K562 (cell line): ENCODE data around the gene PHEX. TPM values are rescaled to one million over a fixed set of nuclear protein-coding genes. Genes with fewer than 3 reads are reported as not detected.

Experiments
- ATAC-seq: fragments of 200-7000 bp; cut with Tn5 transposase; 3 replicates; pipeline ENCODE4 v1.9.1; 2020; ENCODE audit warnings: moderate library complexity
- BruUV-seq: library from RNA; stranded (reverse); fragments of 400-500 nt; replicated peaks from 2 replicates; lab custom pipeline; 2021; lab: Mats Ljungman, UMichigan
- CTCF ChIA-PET: fragments of 300-600 bp; formaldehyde crosslinking; extraction: SDS; loops from one replicate; lab custom pipeline; 2021; ENCODE audit warnings: low intra/inter-chr PET ratio; lab: Yijun Ruan, JAX
- POLR2A ChIA-PET: fragments of 300-600, 350-650 bp; sonication (Branson Sonifier 250); formaldehyde crosslinking; extraction: SDS; loops from one replicate; lab custom pipeline; 2021; ENCODE audit warnings: antibody characterized with exemption, inconsistent platforms; lab: Yijun Ruan, JAX
- DNase-seq, 4 experiments: peaks; one replicate each; pipeline versions ENCODE4 v3.0.0 to v3.0.0-alpha.2; 2011 to 2018; ENCODE audit warnings: low spot score in 3 of 4, mixed read lengths in 3 of 4; ENCODE audit errors: extremely low read depth in 1 of 4
- FAIRE-seq: peaks from 2 replicates; lab custom pipeline; 2011; peaks lifted over from hg19 to GRCh38; lab: Jason Lieb, UNC
- H2AFZ ChIP-seq: 2 replicates; pipeline ENCODE4 v1.6.0; 2011; ENCODE audit warnings: low read depth, low read length, control low read depth, inconsistent platforms
- H3K27ac ChIP-seq: fragments of 200-600 bp; 3 replicates; pipeline ENCODE4 v1.8.0; 2011; ENCODE audit warnings: low read depth, mild to moderate bottlenecking, control low read depth, inconsistent platforms, low read length, moderate library complexity, mixed read lengths; ENCODE audit errors: extremely low read depth
- H3K27me3 ChIP-seq, 2 experiments: fragments of 300-600 bp in 1 of 2; 2 replicates in 1 of 2; 3 replicates in 1 of 2; pipeline versions ENCODE4 v1.6.0 to v1.8.0; 2011; ENCODE audit warnings: inconsistent platforms in 2 of 2, low read length in 2 of 2, mild to moderate bottlenecking in 1 of 2, mixed read lengths in 1 of 2, moderate library complexity in 1 of 2; ENCODE audit not compliant: control insufficient read depth in 2 of 2, insufficient read depth in 2 of 2
- H3K36me3 ChIP-seq: fragments of 300-600 bp; 3 replicates; pipeline ENCODE4 v1.8.0; 2011; ENCODE audit warnings: mild to moderate bottlenecking, low read length, inconsistent platforms; ENCODE audit not compliant: control insufficient read depth, insufficient read depth
- H3K4me1 ChIP-seq, 2 experiments: fragments of 200-600 bp in 1 of 2; replicated peaks in 1 of 2; 2 replicates in 1 of 2; 3 replicates in 1 of 2; pipeline versions ENCODE4 v1.5.1 to v1.8.0; 2011; ENCODE audit warnings: inconsistent platforms in 2 of 2, low read length in 2 of 2, mild to moderate bottlenecking in 1 of 2, mixed read lengths in 1 of 2, moderate library complexity in 1 of 2; ENCODE audit not compliant: control insufficient read depth in 2 of 2, insufficient read depth in 2 of 2
- H3K4me2 ChIP-seq: 2 replicates; pipeline ENCODE4 v1.6.1; 2011; ENCODE audit warnings: low read length, control low read depth, inconsistent platforms, mixed read lengths; ENCODE audit not compliant: insufficient read depth
- H3K4me3 ChIP-seq: fragments of 200-600 bp; sonication (generic), shearing (Covaris generic); 2 replicates; pipeline ENCODE4 v1.5.1; 2016; ENCODE audit warnings: control low read depth, inconsistent platforms
- H3K79me2 ChIP-seq: fragments of 200-600 bp; 3 replicates; pipeline ENCODE4 v1.8.0; 2011; ENCODE audit warnings: low read length, inconsistent platforms; ENCODE audit not compliant: control insufficient read depth, insufficient read depth
- H3K9ac ChIP-seq, 2 experiments: 2 replicates each; pipeline versions ENCODE4 v1.6.0 to v1.6.1; 2011; ENCODE audit warnings: low read depth in 2 of 2, low read length in 2 of 2, control low read depth in 1 of 2, inconsistent platforms in 1 of 2, mild to moderate bottlenecking in 1 of 2, mixed read lengths in 1 of 2; ENCODE audit not compliant: insufficient read depth in 1 of 2
- H3K9me1 ChIP-seq: one replicate; pipeline ENCODE4 v1.6.0; 2011; ENCODE audit warnings: inconsistent platforms, mild to moderate bottlenecking, low read length, moderate library complexity; ENCODE audit not compliant: control insufficient read depth, insufficient read depth
- H3K9me3 ChIP-seq: replicated peaks from 2 replicates; pipeline ENCODE4 v1.5.1; 2011; ENCODE audit warnings: low read depth, low read length, inconsistent platforms; ENCODE audit not compliant: control insufficient read depth, insufficient read depth
- H4K20me1 ChIP-seq: replicated peaks from 2 replicates; pipeline ENCODE4 v1.6.1; 2011; ENCODE audit warnings: low read length, inconsistent platforms, mixed read lengths; ENCODE audit not compliant: control insufficient read depth, insufficient read depth
- ARHGAP35 ChIP-seq: fragments of 450-650 bp; IDR thresholded peaks from 2 replicates; pipeline ENCODE4 v1.6.1; 2018; ENCODE audit not compliant: partially characterized antibody
- CREBBP ChIP-seq: IDR thresholded peaks from one replicate; pipeline ENCODE4 v1.6.1; 2012; ENCODE audit warnings: low read depth, mild to moderate bottlenecking, control low read depth, inconsistent platforms, low read length
- FUS ChIP-seq: fragments of 200-400 bp; formaldehyde crosslinking; optimal IDR thresholded peaks from 2 replicates; pipeline ENCODE3; 2017; ENCODE audit warnings: low read depth, low read length
- GATAD2A ChIP-seq: fragments of 450-650 bp; IDR thresholded peaks from 2 replicates; pipeline ENCODE4 v1.6.1; 2017
- ILK ChIP-seq: fragments of 450-650 bp; IDR thresholded peaks from 2 replicates; pipeline ENCODE4 v1.6.1; 2016; ENCODE audit warnings: missing genetic modification characterization, low read depth, mild to moderate bottlenecking, missing compliant biosample characterization, moderate library complexity, borderline replicate concordance
- IRF2 ChIP-seq: sonication (generic); formaldehyde crosslinking; IDR thresholded peaks from 2 replicates; pipeline ENCODE4 v1.8.1; 2022; ENCODE audit warnings: mild to moderate bottlenecking, missing genetic modification reagents
- JUN ChIP-seq, 2 experiments: sonication (generic) in 1 of 2; formaldehyde crosslinking in 1 of 2; IDR thresholded peaks; 2 replicates each; pipeline versions ENCODE4 v1.6.1 to v1.8.0; 2012 to 2022; ENCODE audit warnings: borderline replicate concordance in 2 of 2, mild to moderate bottlenecking in 2 of 2, improper control_type of control experiment in 1 of 2, low read depth in 1 of 2, low read length in 1 of 2, missing genetic modification reagents in 1 of 2
- MCM7 ChIP-seq, 2 experiments: fragments of 450-650 bp; IDR thresholded peaks; 2 replicates each; pipeline ENCODE4 v1.6.1; 2016 to 2018
- MEIS2 ChIP-seq: fragments of 450-650 bp; IDR thresholded peaks from 2 replicates; pipeline ENCODE4 v1.6.1; 2014; ENCODE audit warnings: mild to moderate bottlenecking; ENCODE audit not compliant: partially characterized antibody
- SRSF1 ChIP-seq: fragments of 200-400 bp; formaldehyde crosslinking; IDR thresholded peaks from 2 replicates; pipeline ENCODE4 v1.6.1; 2017; ENCODE audit warnings: mild to moderate bottlenecking, low read depth, low read length, moderate library complexity
- ZNF140 ChIP-seq: fragments of 250-450 bp; sonication (Bioruptor Pico); IDR thresholded peaks from 2 replicates; pipeline ENCODE4 v1.8.0; 2021; ENCODE audit warnings: moderate library complexity, mild to moderate bottlenecking, inconsistent platforms
- ZNF444 ChIP-seq: fragments of 250-450 bp; sonication (Bioruptor Pico); IDR thresholded peaks from 2 replicates; pipeline ENCODE4 v1.4.0; 2020; ENCODE audit warnings: mild to moderate bottlenecking, moderate library complexity
- ZNF830 ChIP-seq: fragments of 250-450 bp; sonication (Bioruptor Pico); IDR thresholded peaks from 2 replicates; pipeline ENCODE4 v1.5.0; 2021; ENCODE audit warnings: mild to moderate bottlenecking
- WGBS: fragments of 100-300 bp; shearing (Covaris generic); methylation state at CpG from one replicate; pipeline ENCODE4 v1.1.6; 2016; ENCODE audit warnings: low coverage, mixed read lengths; ENCODE audit not compliant: insufficient coverage; ENCODE audit errors: missing lambda C conversion rate; 5-methylcytosine and 5-hydroxymethylcytosine counted together
- in situ Hi-C: fragments of 300-500 bp; cut with MboI; formaldehyde crosslinking; loops from 4 replicates; pipeline ENCODE4 v1.15.0; 2018; ENCODE audit warnings: inconsistent platforms, mixed read lengths
- intact Hi-C: fragments of 100-400 bp; cut with micrococcal nuclease; formaldehyde crosslinking; loops from 2 replicates; pipeline ENCODE4 v1.14.2; 2022
- polyA plus RNA-seq, 8 experiments: library from polyadenylated mRNA; depleted of rRNA in 4 of 8; stranded (reverse) in 5 of 8; unstranded in 3 of 8; fragments of >200 nt; fragmentation: Nextera tagmentation in 2 of 8; fragmentation: Illumina TruSeq in 1 of 8; extraction: Ambion mirVana in 2 of 8; extraction: Trizol in 1 of 8; gene quantifications; 2 replicates each; pipeline versions ENCODE4 v1.2.1 to v1.2.3, GENCODE V29; 2011 to 2014; ENCODE audit warnings: inconsistent platforms in 1 of 8, missing spikeins in 1 of 8
- total RNA-seq, 7 experiments: library from RNA; depleted of rRNA in 6 of 7; stranded (reverse); fragments of >200 nt in 6 of 7; fragmentation: Illumina TruSeq in 2 of 7; extraction: Trizol in 2 of 7; gene quantifications; 2 replicates each; pipeline versions ENCODE4 v1.2.1 to v1.2.3, GENCODE V29; 2011 to 2021; ENCODE audit warnings: low replicate concordance in 1 of 7
- TF ChIP-seq, protein P1 (sequence below): sonication (generic); formaldehyde crosslinking; IDR thresholded peaks from 2 replicates; pipeline ENCODE4 v1.8.1; 2022; ENCODE audit warnings: missing genetic modification reagents

Gene PHEX
- total and polyA plus RNA-seq, 9 of the 15 experiments (the other 6 are each of a cell fraction or from before 2014, with no cell fraction given): 0.01 to 0.11 (median 0.04) TPM; not detected in 6

DNA sequence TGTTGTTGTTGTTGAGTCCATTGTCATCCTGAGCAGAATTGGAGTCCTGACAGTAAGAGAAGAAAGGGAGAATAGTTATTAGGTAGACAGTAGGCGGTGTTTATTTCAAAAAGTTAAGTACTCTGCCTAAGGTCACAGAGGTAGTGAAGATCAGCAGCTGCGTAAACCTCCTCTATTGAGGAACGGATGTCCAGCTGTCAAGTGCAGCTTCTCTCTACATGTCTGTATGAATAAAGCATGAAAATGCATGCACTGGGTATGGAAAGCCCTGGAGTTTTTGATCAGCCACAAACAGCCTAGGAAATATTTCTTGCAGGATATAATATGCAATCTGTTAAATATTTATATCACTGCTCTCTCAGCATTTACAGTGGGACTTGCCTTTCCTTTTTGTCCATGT is 131.2 kb downstream of the PHEX start:
- ATAC-seq: no peak
- BruUV-seq: no TSS peak
- H4K20me1 ChIP-seq: no peaks in the 10 kb centered on the region
- H3K36me3 ChIP-seq: no peaks in the 10 kb centered on the region
- in situ Hi-C loops (no loop called here), intact Hi-C loops (no loop called here)
- no peak overlapping the region for H3K4me3 ChIP-seq
- TF ChIP-seq MCM7 (IDR thresholded peaks at IDR 0.05): no peak
- no peak for TF ChIP-seq ILK (tag)
- TF ChIP-seq, protein P1, sequence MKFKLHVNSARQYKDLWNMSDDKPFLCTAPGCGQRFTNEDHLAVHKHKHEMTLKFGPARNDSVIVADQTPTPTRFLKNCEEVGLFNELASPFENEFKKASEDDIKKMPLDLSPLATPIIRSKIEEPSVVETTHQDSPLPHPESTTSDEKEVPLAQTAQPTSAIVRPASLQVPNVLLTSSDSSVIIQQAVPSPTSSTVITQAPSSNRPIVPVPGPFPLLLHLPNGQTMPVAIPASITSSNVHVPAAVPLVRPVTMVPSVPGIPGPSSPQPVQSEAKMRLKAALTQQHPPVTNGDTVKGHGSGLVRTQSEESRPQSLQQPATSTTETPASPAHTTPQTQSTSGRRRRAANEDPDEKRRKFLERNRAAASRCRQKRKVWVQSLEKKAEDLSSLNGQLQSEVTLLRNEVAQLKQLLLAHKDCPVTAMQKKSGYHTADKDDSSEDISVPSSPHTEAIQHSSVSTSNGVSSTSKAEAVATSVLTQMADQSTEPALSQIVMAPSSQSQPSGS (CRISPR knock-in tag): no peak
- no peak for TF ChIP-seq JUN (IDR thresholded peaks at IDR 0.05; ENCODE audit: borderline replicate concordance, low read depth, low read length)
- no peak for TF ChIP-seq JUN (CRISPR knock-in tag; IDR thresholded peaks at IDR 0.05; ENCODE audit: borderline replicate concordance)
- no peak for TF ChIP-seq SRSF1
- no peak for TF ChIP-seq GATAD2A
- no peak for TF ChIP-seq IRF2 (CRISPR knock-in tag)
- TF ChIP-seq ZNF830 (CRISPR knock-in tag): no peak
- no peak for TF ChIP-seq ARHGAP35
- TF ChIP-seq MEIS2: no peak
- TF ChIP-seq CREBBP: no peak
- TF ChIP-seq ZNF444 (CRISPR knock-in tag): no peak
- no peak for TF ChIP-seq FUS
- TF ChIP-seq ZNF140 (CRISPR knock-in tag): no peak
- no peak overlapping the region for H3K9ac ChIP-seq
- no peaks in the 10 kb centered on the region for H3K9me3 ChIP-seq
- ChIA-PET CTCF (no interaction called here), POLR2A (no interaction called here)
- no peaks in the 10 kb centered on the region for H3K4me1 ChIP-seq
- no peaks in the 10 kb centered on the region for H3K9me1 ChIP-seq
- no peaks in the 10 kb centered on the region for H3K79me2 ChIP-seq
- DNase-seq: no peak
- no peak overlapping the region for H2AFZ ChIP-seq
- 2% methylated on average over 3 of the region's 3 CpGs for WGBS
- no peak for FAIRE-seq
- H3K27ac ChIP-seq: no peak overlapping the region
- H3K4me2 ChIP-seq: no peak overlapping the region
- H3K27me3 ChIP-seq: no peaks in the 10 kb centered on the region
